Activated CD4-positive, alpha-beta T cell treated with anti-CD3 and anti-CD28 coated beads for 1 hour (primary cell): ENCODE measurements around the gene CCDC27.
A peak's percentile ranks its signal among the peaks of the same experiment; 100 is the strongest.
"Not testable (repeated sequence)": the region's sequence is repeated elsewhere in the genome, so short reads cannot be mapped to it uniquely, and the experiment has no call there.

Experiments used
- DNase-seq: peaks from one replicate; pipeline ENCODE4 v3.0.0-alpha.2; 2020

Gene CCDC27

GRCh38 chr1:3740042-3740441 lies 12.2 kb upstream of the CCDC27 start:
- no peak for DNase-seq

DNA sequence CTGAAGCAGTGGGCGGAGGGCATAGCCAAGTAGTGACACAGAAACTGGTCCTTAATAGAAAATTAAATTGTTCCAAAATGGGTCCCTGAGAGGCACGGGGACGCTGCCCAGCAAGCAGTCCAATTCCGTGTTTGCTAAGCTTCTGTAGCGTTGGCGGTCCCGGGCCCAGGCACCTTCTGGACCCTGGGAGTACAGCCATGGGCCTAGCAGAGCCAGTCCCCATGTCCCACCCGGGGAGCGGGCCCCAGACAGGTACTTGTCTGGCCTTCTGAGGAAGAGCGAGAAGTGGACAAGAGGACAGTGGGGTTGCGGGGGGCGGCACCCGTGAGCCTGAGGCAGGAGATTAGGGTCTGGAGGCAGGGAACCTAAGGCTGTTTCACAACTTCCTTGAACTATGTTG lies 11.5 kb upstream of the CCDC27 start:
- no peak for DNase-seq

- DNase-seq, result no peak
Observed at GRCh38 chr1:3741566-3742438, 10.4 kb upstream of the CCDC27 start.

DNA sequence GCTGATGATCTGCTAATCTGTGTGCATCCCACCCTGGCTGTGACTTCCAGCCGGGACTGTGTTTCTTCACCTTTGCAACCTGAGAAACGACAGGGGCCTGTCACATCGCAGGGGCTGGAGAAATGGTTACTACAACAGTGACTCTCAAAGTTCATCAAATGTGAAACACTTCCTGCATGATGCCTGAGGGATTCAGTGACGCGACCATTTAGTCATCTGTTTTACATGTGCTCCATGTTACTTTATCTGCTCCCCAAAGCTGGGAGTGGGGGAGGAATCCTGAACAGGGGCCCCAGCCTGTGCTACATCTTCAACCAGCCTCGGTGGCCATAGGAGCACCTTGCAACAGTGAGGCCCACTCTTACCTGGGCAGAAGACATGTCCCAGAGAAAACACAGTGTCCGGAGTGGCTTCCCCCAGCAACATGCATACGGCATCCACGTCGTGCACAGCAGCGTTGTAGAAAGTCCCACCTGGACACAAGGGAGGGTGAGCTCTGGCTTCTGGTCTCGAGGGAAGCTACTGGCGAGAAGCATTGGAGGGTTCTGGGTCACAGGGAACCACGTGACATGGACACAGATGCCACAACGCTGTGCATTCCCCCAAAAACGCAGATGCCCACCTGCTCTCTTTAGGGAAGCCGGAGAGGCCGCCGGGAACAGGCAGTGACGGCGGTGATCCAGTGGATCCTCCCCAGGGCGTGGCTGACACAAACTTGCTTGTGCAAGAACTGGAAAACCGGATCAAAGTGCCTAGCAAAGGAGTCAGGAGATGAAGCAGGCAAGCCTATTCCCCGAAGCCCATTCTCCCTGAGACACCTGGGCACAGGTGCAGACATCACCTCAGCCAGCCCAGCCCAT lies 9.6 kb upstream of the CCDC27 start:
- DNase-seq, result no peak

DNA sequence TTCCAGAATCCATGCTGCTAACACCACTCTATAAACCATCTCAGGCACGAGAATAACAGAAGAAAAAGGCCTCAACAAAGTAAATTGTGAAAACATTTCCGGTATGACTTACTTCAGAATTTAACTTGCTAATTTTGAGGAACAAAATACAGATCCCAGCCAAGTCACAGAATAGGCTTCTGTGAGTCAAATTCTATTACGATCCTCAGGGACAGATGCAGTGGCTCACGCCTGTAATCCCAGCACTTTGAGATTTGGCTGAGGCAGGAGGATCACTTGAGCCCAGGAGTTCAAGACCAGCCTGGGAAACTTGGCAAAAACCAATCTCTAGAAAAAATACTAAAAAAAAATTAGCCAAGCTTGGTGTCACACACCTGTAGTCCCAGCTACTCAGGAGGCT lies 8.8 kb upstream of the CCDC27 start:
- no peak for DNase-seq

DNA sequence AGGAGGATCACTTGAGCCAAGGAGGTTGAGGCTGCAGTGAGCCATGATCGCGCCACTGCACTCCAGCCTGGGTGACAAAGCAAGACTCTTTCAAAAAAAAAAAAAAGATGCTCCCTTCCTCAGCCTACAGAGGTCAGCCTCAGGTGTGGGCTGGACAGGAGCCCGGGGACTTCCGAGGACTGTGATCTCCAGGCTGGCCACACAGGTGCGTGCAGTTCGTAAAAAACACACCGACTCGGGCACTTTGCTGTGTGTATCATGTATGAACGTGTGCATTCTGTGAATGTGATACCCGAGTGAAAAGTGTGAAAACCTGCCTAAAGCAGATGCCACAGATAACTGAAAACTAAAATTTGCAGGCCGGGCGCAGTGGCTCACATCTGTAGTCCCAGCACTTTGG lies 8.4 kb upstream of the CCDC27 start:
- no peak for DNase-seq

GRCh38 chr1:3744646-3745045 lies 7.6 kb upstream of the CCDC27 start:
- DNase-seq, result no peak

GRCh38 chr1:3745071-3745470 lies 7.2 kb upstream of the CCDC27 start:
- no peak for DNase-seq

DNA sequence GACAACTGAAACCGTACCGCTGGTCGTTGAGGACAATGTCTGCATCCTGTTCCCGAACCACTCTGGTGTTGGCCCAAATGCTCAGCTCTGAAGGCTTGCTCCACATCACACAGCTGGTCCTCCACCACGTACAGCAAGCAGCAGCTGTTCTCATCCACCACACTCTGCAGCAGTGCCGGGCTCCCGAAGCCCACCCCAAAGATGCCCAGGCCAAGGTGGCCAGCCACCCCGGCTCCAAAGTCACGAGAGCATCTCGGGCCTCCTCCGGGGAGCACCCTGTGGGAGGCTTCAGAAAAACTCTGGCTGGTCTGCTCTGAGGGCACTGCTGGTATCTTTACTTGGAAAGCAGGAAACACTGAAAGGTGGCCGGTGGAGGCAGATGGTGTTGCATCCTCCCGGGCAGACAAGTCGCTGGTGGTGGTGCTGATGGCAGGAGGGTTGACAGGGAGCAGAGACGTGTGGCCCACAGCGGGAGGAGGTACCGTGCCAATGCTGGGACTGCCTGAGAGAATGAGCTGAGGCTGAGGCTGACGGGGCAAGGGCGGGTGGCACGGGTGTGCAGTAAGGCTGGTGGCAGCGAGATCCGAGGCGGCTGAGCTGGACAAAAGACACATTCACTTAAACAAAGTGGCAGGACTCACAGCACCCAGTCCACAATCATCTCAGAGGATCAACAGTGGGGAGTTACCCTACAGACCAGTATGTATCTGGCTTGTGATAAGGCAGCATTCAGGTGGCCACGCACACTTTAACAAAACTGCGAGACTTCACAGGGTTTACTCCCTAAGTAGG lies 6.5 kb upstream of the CCDC27 start:
- DNase-seq, result no peak

DNA sequence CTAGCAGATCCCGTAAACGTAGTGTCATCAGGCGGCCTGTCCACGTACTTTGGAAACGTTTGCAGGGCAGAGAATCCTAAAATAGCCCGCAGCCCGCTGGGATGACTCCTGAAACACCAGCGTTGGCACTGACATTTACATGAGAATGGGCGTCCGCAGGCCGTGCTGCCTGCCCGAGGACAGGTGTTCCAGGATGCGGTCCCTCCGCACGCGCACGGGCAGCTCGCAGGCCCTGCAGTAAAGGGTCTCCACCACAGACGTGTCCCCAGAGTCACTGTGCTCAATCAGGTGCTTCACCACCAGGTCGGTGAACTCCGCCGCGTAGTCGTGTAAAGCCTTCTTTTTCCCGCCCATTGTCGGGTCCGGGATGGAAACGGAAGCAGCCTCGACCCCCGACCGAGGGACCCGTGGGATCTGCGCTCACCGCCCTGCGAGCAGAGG lies 5.8 kb upstream of the CCDC27 start:
- no peak for DNase-seq

GRCh38 chr1:3746830-3747521 lies 5.3 kb upstream of the CCDC27 start:
- peak; percentile 80 for DNase-seq

- no peak for DNase-seq
Observed at GRCh38 chr1:3747522-3747848, 4.8 kb upstream of the CCDC27 start.

- DNase-seq, result no peak
Observed at GRCh38 chr1:3747903-3748302, 4.3 kb upstream of the CCDC27 start.

- DNase-seq, result not testable (repeated sequence)
Observed at GRCh38 chr1:3748316-3748900, 3.8 kb upstream of the CCDC27 start.

DNA sequence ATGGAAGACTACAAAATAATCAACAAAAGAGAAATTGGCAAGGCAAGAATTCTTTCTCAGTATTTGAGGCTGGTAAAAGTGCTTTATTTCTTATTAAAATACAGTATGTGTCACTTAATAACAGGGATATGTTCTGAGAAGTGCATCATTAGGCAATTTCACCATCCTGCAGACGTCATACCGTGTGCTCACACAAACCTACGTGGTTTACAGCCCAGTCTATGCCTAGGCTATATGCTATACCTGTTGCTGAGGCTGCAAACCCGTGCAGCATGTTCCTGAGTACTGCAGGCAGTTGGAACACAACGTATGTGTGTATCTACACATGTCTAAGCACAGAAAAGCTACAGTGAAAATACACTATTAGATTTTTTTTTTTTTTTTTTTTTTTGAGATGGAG lies 2.7 kb upstream of the CCDC27 start:
- DNase-seq, result no peak

- DNase-seq, result no peak
Observed at GRCh38 chr1:3750741-3751140, 1.5 kb upstream of the CCDC27 start.

DNA sequence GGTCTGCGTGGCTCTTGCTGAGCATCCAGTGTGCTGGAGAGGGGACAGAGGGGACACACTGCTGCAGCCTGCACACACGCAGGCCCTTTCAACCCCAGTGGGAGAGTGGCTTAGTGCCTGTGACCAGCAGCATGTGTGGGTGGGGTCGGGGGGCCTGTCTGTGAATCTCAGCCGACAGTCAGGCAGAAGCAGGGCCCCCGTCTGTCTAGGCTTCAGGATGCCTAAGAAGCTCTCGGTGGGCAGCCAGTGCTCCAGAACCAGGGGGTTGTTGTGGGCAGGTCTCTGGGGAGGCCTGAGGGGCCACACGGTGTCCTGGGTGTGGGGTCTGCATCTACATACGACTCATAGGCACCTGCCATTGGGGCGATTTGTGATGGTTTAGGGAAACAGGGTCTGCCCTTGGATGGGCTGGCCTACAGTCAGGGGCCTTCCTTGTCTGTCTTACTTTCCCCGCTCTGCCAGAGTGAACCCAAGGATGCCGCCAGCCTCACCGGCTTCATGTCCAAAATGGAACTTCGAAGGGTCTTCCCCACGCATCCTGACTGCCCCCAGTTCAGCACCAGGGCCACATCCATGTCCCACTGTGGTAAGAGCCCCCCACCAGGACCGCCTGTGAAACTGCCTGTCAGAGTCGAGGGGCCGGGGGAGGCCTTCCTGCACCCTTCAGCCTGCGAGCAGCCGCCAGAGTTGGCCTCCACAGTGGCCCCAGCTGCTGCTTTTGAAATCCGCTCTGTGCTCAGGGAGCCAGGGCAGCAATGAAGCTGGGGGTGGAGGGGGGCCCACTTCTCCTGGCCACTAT lies 1.6 kb downstream of the CCDC27 start:
- no peak for DNase-seq

- no peak for DNase-seq
Observed at GRCh38 chr1:3756394-3756793, 4.1 kb downstream of the CCDC27 start.

DNA sequence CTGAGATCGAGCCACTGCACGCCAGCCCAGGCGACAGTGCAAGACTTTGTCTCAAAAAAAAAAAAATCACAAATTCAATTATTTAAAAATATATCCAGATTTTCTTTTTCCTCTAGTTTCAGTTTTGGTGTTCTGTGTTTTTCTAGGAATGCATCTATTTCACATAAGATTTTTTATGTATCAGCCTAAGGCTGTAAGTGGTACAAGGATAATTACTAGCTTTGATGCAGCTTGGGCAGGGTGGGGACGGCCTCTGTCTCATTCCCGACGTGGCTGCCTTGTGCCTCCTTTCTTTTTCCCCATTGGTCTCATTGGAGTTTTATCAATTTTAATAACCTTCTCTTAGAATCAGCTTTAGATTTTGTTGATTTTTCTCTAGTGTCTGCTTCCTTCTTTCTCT lies 6.9 kb downstream of the CCDC27 start:
- no peak for DNase-seq

DNA sequence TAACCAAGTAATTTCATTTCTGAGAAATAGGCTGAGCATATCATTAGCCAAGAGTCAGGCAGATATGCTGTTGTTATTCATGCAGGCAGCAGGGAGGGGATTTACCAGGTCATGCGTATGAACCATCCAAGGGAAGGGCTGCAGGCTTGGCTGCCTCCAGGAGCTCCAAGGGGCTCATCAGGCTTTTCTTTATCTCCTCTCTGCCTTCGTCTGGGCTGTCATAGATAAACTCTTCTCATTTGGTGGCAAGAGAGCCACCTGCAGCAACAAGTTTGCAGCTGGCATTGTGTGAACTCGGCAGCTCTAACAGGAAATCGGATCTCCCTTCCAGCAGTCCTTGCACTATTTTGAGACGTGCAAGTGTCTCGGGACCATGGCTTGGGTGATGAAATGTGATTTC lies 7.5 kb downstream of the CCDC27 start:
- no peak for DNase-seq

- no peak for DNase-seq
Observed at GRCh38 chr1:3761296-3762010, 9.2 kb downstream of the CCDC27 start.
